ENCODE results near the gene CENPT. TPM values are rescaled to one million over a fixed set of nuclear protein-coding genes. Genes with fewer than 3 reads are reported as not detected.

Gene CENPT
- total RNA-seq, 1 experiment from 2014 or later: 60.9 TPM

DNA sequence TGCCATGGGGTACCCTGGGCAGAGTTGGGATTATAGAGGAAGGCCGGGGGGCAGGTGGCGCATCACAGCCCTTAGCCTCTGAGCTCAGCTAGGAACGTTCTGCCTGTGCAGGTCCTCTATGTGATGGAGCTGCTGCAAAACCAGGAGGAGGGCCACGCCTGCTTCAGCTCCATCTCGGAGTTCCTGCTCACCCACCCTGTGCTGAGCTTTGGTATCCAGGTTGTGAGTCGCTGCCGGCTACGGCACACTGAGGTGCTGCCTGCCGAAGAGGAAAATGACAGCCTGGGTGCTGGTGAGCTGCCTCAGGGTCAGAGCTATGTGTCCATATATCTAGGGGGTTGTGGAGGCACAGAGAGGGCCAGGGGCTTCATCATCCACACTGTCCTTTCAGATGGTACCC lies 31.4 kb upstream of the CENPT start:
- no peak overlapping the region for H3K4me2 ChIP-seq (ENCODE audit: insufficient read depth, insufficient read length, low read length)
- no peaks in the 10 kb centered on the region; the same call in 1 of the 2 replicates for H3K4me1 ChIP-seq (ENCODE audit: insufficient read depth, low read length)
- H3K14ac ChIP-seq (ENCODE audit: insufficient read depth, low read length): no peak overlapping the region
- H3K23me2 ChIP-seq (ENCODE audit: insufficient read length, low read depth, low read length, poor library complexity, severe bottlenecking): peaks cover 2% of the 10 kb centered on the region
- H4K91ac ChIP-seq (ENCODE audit: insufficient read length, low read depth, low read length): no peak overlapping the region
- peaks cover 2% of the 10 kb centered on the region; the same call in 1 of the 2 replicates for H3K79me2 ChIP-seq (ENCODE audit: insufficient read depth, low read length)
- no peak overlapping the region for H2AFZ ChIP-seq (ENCODE audit: low read length)
- WGBS (ENCODE audit: extremely low coverage, insufficient read length, low lambda C conversion rate): no CpG with 5 or more reads among the region's 9 CpGs
- no peak overlapping the region for H2BK5ac ChIP-seq (ENCODE audit: insufficient read length, low read length)
- Mint-ChIP-seq H3K4me1 (peaks cover 5% of the 10 kb centered on the region in 2 experiments), H3K9me3 (no peaks in the 10 kb centered on the region), H3K27me3 (ENCODE audit: low read depth) (no peaks in the 10 kb centered on the region; the same call in 1 of the 2 replicates), H3K36me3 (ENCODE audit: insufficient read depth in 1 of 3, low read depth in 3 of 3) (peaks cover 29 to 77% (median 69%) of the 10 kb centered on the region in 3 experiments), H3K27ac (peak overlapping the region in 1 of 3 experiments; percentile 52; a peak in 1 of 7 replicates), H3K4me3 (peak overlapping the region in 1 of 2 experiments; percentile 32; a peak in 1 of 5 replicates)
- H2AK5ac ChIP-seq (ENCODE audit: insufficient read length, low read length): no peak overlapping the region
- no peak overlapping the region for H3K56ac ChIP-seq (ENCODE audit: insufficient read length, low read depth, low read length)
- no peak for TF ChIP-seq CTCF (conservative IDR thresholded peaks at IDR 0.05)
- no peak overlapping the region for H3K4ac ChIP-seq (ENCODE audit: low read depth, low read length)
- H3K23ac ChIP-seq (ENCODE audit: insufficient read length, low read depth, low read length): no peak overlapping the region
- no peak overlapping the region for H2BK15ac ChIP-seq (ENCODE audit: low read depth, low read length)
- DNase-seq: no peak
- H3K79me1 ChIP-seq (ENCODE audit: insufficient read depth, low read depth, low read length, poor library complexity, severe bottlenecking): no peaks in the 10 kb centered on the region
- no peak overlapping the region for H2BK12ac ChIP-seq (ENCODE audit: insufficient read length, low read depth, low read length)
- H3K18ac ChIP-seq (ENCODE audit: insufficient read length, low read depth, low read length): no peak overlapping the region
- no peaks in the 10 kb centered on the region for H3K27me3 ChIP-seq (ENCODE audit: insufficient read depth, low read length)
- no peak overlapping the region for H4K8ac ChIP-seq (replicated peaks; ENCODE audit: insufficient read length, low read depth, low read length)
- no peak overlapping the region for H4K5ac ChIP-seq (ENCODE audit: insufficient read length, low read depth, low read length)
- H2BK20ac ChIP-seq (ENCODE audit: low read depth, low read length, poor library complexity, severe bottlenecking): no peak overlapping the region
- no peak overlapping the region for H3T11ph ChIP-seq (ENCODE audit: low read length)
- H4K20me1 ChIP-seq (ENCODE audit: control insufficient read depth, insufficient read depth, insufficient read length): no peaks in the 10 kb centered on the region
- no peak overlapping the region for H2BK120ac ChIP-seq (ENCODE audit: low read depth, low read length, poor library complexity, severe bottlenecking)
- H3K9me3 ChIP-seq (ENCODE audit: control insufficient read depth, low read depth, low read length): no peaks in the 10 kb centered on the region
- H3K9ac ChIP-seq (ENCODE audit: extremely low read depth, insufficient read length, low read length): no peak overlapping the region
- no peak overlapping the region for H3K27ac ChIP-seq (ENCODE audit: insufficient read length, low read depth, low read length)
